H1 (cell line): ENCODE results near the gene NADK. TPM values are rescaled to one million over a fixed set of nuclear protein-coding genes. Genes with fewer than 3 reads are reported as not detected.

Experiments used
- CHD7 ChIP-seq: fragments of 300-600 bp; sonication (generic); IDR thresholded peaks from 2 replicates; pipeline ENCODE4 v1.7.1; 2012; ENCODE audit warnings: low read length, moderate library complexity, mild to moderate bottlenecking, inconsistent platforms; ENCODE audit not compliant: insufficient replicate concordance
- CTBP2 ChIP-seq: IDR thresholded peaks from 2 replicates; pipeline ENCODE4 v1.7.0; 2011; ENCODE audit warnings: borderline replicate concordance, mild to moderate bottlenecking, moderate library complexity, mixed read lengths, low read length; ENCODE audit not compliant: insufficient read depth, insufficient read length
- polyA plus RNA-seq, 7 experiments: library from polyadenylated mRNA; depleted of rRNA in 3 of 7; stranded (reverse) in 5 of 7; unstranded in 2 of 7; fragments of >200 nt in 5 of 7; fragments of 200-250 nt in 2 of 7; gene quantifications; 1 replicate in 5 of 7; 2 replicates in 1 of 7; 4 replicates in 1 of 7; pipeline versions ENCODE4 v1.2.1 to v1.2.3, GENCODE V29; 2011 to 2013; ENCODE audit warnings: missing spikeins in 2 of 7, mixed read lengths in 2 of 7
- total RNA-seq: library from RNA; stranded (reverse); fragmentation: NEBNext Ultra II Directional; extraction: Animal tissue kit (Norgen Biotek cat#: 25700); gene quantifications from 2 replicates; pipeline ENCODE4 v1.2.1, GENCODE V29; 2021

The NADK gene
- total and polyA plus RNA-seq, 2 of the 8 experiments (the other 6 are each of a cell fraction or from before 2014, with no cell fraction given) = 78.0 to 89.7 TPM

GRCh38 chr1:1784933-1785332 lies 6.7 kb upstream of the NADK start (continued):
- TF ChIP-seq CHD7 (no peak), CTBP2 (no peak)
